Skin of body (tissue), 2 donors: ENCODE data around the gene TCIRG1. TPM values are rescaled to one million over a fixed set of nuclear protein-coding genes. Genes with fewer than 3 reads are reported as not detected.
A peak's percentile ranks its signal among the peaks of the same experiment; 100 is the strongest.
"Not testable (repeated sequence)": the region's sequence is repeated elsewhere in the genome, so short reads cannot be mapped to it uniquely, and the experiment has no call there.

Source experiments
- DNase-seq: peaks from one replicate; lab custom pipeline; 2025; lab: John Stamatoyannopoulos, UW
- total RNA-seq: library from RNA; depleted of rRNA; stranded (reverse); fragments of >200 nt; gene quantifications from one replicate; pipeline ENCODE4 v1.2.3, GENCODE V29; 2014

TCIRG1 gene
- total RNA-seq, result 22.5 TPM

- DNase-seq, result peak; percentile 33
Observed at GRCh38 chr11:68038718-68039525, at the start of gene TCIRG1. Gene TCIRG1, plus strand, starts transcription at chr11:68039025. Its CDS starts 2,247 bp downstream, at chr11:68041272.

GRCh38 chr11:67990546-67991346, 48.1 kb upstream of the TCIRG1 start:
- DNase-seq, result not testable (repeated sequence)

DNA sequence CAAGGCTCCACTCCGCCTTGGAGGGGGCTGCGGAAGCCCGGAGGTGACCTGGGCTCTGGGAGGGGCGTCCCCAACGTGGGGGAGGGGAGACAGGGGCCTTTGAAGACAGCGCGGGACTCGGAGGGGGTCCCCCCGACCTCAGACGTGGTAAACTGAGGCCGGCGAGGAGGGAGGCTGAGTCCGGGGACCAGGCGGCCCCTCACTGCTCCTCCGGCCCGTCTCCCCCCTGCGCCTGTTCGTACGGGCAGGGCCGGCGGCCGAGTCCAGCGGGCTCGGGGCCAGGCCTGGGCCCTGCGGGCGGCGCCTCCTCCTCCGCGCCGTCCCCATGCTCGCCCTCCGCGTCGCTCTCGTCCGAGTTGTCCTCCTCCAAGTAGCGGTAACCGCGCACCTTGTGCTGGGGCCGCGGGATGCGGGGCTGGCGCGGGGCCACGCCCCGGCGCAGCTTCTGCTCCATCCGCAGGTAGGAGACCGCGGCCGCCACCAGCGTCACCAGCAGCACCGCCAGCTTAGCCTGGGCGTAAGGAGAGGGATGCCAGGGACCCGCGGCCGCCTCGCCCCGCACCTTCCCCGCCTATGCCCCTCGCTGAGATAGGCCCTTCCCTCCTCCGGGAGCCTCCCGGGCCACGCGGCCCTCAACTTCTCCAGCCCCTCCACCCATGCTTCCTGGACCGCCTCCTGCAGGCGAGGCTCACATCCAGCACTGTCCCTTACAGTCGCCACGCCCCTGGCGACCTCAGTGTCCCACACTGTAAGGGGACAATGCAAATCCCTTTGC, 47.3 kb upstream of the TCIRG1 start:
- not testable (repeated sequence) for DNase-seq

DNA sequence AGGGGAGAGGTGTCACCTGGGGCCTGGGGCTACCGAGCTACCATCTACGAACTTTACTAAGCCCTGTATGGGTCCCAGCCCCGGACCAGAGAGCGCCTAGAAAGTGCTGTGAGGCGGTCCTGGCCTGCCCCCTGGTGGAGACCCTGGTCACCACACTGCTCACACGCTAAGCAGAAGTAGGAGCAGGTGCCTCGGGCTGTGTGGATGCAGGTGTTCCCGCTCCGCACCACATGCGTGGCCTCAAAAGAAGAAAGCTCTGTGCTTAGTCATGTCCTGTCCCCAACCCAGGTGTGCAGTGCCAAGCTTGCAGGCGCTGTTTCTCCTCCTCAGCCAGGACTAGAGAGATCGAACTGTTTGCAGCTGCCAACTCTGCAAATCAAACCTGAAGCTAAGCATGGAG, 45.0 kb upstream of the TCIRG1 start:
- not testable (repeated sequence) for DNase-seq

GRCh38 chr11:67994387-67994786, 44.4 kb upstream of the TCIRG1 start:
- DNase-seq, result not testable (repeated sequence)

DNA sequence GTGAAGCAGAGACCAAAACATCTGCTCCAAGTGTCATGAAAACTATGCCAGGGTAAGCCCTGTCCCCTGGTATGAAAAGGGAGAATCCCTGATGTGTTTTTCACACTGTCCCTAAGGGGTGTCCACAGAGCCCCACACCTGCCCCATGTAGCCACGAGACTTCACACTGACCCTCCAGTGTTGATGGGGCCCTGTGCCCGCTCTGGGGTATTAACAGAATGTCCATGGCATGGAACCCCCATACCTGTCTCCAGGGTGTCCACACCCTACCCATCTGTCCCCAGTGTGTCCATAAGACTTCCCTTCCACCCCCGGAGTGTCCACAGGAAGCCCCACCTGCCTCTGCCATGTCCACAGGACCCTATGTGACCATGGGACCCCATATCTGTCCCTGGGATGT, 43.7 kb upstream of the TCIRG1 start:
- DNase-seq, result not testable (repeated sequence)

DNA sequence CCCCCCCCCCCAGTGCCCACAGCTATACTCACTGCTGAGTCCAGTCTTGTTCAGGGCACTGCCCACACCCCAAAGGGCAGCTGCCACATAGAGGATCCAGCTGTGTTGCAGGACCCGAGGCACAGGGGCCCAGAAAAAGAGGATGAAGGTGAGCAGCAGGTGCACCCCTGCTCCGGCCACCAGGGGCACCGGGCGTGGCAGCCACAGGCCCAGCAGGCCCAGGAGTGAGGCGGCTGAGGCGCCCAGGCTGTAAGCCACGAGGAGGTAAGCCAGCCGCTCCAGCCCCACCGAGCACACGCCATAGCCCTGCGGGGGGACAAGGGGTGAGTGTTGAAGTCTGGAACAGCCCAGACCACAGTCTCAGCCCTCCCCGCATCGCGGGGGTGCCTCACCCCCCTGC, 43.2 kb upstream of the TCIRG1 start:
- DNase-seq, result not testable (repeated sequence)

GRCh38 chr11:67996051-67996450, 42.8 kb upstream of the TCIRG1 start:
- DNase-seq, result no peak

GRCh38 chr11:67996622-67997474, 42.0 kb upstream of the TCIRG1 start:
- DNase-seq, result no peak

DNA sequence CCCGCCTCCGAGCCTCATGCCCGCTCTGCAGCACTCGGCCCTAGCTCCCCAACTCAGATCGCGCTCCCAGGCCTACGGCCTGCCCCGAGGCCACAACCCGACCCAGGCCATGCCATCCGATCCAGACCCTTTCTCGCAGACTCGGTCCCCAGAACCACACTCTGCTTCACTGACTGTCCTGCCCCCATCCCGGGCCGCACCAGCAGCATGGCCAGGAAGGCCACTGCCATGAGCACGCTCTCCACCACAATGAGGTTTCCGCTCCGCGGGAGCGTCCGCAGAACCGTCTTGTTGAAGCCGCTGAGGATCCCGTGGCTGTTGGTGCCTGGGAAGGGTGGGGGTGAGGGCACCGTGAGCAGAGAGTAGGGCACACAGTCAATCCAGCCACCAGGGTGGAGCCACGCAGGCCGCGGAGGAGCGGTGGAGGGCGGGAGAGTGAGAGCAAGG, 41.3 kb upstream of the TCIRG1 start:
- no peak for DNase-seq

DNA sequence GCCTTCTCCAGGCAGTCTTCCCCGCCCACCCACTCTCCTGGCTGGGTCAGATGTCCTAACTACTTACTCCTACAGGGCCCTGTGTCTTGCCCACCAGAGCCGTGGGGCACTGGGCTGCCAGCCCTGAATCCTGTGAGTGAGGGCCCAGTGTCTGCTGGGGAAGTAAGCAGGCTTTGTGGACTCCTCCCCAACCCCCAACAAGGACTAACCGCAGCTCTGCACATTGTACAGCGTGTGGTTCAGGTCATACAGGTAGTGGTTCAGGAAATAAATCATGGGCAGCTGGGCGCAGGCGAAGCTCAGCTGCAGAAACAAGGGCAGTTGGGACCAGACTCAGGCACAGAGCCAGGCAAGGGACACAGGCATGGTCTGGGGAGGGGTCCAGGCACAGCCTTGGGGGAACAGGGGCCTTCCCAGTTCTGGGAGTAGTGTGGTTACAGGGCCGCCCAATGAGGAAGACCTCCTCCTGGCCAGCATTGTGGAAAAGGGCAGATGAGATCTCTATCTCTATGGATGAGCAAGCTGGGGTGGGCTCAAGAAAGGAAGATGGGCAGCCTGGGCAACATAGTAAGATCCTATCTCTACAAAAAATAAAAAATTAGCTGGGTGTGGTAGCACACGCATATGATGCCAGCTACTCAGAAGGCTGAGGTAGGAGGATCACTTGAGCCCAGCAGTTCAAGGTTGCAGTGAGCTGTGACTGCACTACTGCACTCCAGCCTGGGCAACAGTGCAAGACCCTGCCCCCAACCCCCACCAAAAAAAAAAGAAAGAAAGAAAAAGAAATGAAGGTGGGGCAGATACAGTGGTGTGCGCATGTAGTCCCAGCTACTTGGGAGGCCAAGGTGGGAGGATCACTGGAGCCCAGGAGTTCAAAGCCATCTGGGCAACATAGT, 40.4 kb upstream of the TCIRG1 start:
- no peak for DNase-seq

- DNase-seq, result no peak
Observed at GRCh38 chr11:67999201-67999629, 39.6 kb upstream of the TCIRG1 start.

GRCh38 chr11:67999704-68000103, 39.1 kb upstream of the TCIRG1 start:
- DNase-seq, result no peak

DNA sequence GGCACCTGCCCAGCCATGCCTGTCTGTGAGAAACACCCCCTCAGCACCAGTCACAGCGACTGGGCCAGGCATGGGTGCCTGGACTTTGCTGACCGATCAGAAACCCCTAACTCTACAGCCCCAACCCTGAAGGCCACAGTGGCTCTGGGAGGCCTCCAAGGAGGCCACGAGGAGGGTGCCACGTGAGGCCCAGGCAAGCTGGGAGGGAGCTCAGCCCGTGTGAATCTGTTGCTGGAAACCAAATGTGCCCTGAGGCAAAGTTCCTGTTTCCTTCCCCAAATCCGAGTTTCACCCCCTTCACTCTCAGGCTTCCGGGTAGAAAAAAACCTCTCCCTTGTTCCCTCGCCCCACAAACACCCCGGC, 36.3 kb upstream of the TCIRG1 start:
- DNase-seq, result no peak

GRCh38 chr11:68002938-68003845, 35.6 kb upstream of the TCIRG1 start:
- no peak for DNase-seq

GRCh38 chr11:68003846-68004550, 34.8 kb upstream of the TCIRG1 start, which contains the start of gene UNC93B1:
Gene UNC93B1, minus strand, starts transcription at chr11:68004097. Its CDS starts 54 bp downstream, at chr11:68004043.
- peak; percentile 40 for DNase-seq

GRCh38 chr11:68004551-68005335, 34.1 kb upstream of the TCIRG1 start:
- no peak for DNase-seq
